OCI-LY7 (cell line): Measurements from ENCODE around the gene CARMIL1. TPM values are rescaled to one million over a fixed set of nuclear protein-coding genes. Genes with fewer than 3 reads are reported as not detected.

Source experiments
- Bru-seq: library from RNA; stranded (reverse); fragments of 400-500 nt; gene quantifications from one replicate; lab custom pipeline; 2021; lab: Mats Ljungman, UMichigan
- BruChase-seq, 2 experiments: library from RNA; stranded (reverse); fragments of 400-500 nt; gene quantifications; one replicate each; lab custom pipeline; 2021; lab: Mats Ljungman, UMichigan
- BruUV-seq: library from RNA; stranded (reverse); fragments of 400-500 nt; replicated peaks from 2 replicates; lab custom pipeline; 2021; lab: Mats Ljungman, UMichigan
- CTCF ChIA-PET: fragments of 300-600 bp; sonication (Branson Sonifier 250); formaldehyde crosslinking; loops from one replicate; lab custom pipeline; 2022; ENCODE audit warnings: antibody characterized with exemption; ENCODE audit not compliant: unreplicated experiment; lab: Charles Lee
- POLR2A ChIA-PET: fragments of 300-600 bp; sonication (Branson Sonifier 250); formaldehyde crosslinking; loops from one replicate; lab custom pipeline; 2022; ENCODE audit warnings: antibody characterized with exemption; lab: Charles Lee
- DNase-seq: peaks from one replicate; pipeline ENCODE4 v3.0.0-alpha.2; 2015; ENCODE audit warnings: low spot score
- H2AFZ ChIP-seq: fragments of 200-600 bp; sonication (generic), shearing (Covaris generic); 2 replicates; pipeline ENCODE4 v1.6.1; 2014; ENCODE audit warnings: mild to moderate bottlenecking, antibody characterized with exemption, low read length, moderate library complexity
- H3K27ac ChIP-seq: fragments of 200-600 bp; sonication (generic); 2 replicates; pipeline ENCODE4 v1.5.1; 2014; ENCODE audit warnings: mixed run types, low read depth, mild to moderate bottlenecking, moderate library complexity, low read length, inconsistent platforms; ENCODE audit not compliant: poor library complexity, severe bottlenecking
- H3K36me3 ChIP-seq: fragments of 200-600 bp; sonication (generic); 2 replicates; pipeline ENCODE4 v1.6.1; 2014; ENCODE audit warnings: mild to moderate bottlenecking, antibody characterized with exemption, low read length, moderate library complexity, mixed read lengths; ENCODE audit not compliant: insufficient read depth
- H3K4me1 ChIP-seq: fragments of 200-600 bp; sonication (generic); 2 replicates; pipeline ENCODE4 v1.5.1; 2014; ENCODE audit warnings: mild to moderate bottlenecking, low read length; ENCODE audit not compliant: insufficient read depth, poor library complexity, severe bottlenecking
- H3K4me2 ChIP-seq: fragments of 200-600 bp; sonication (generic); 2 replicates; pipeline ENCODE4 v1.6.1; 2014; ENCODE audit warnings: mild to moderate bottlenecking, low read length
- H3K4me3 ChIP-seq: fragments of 200-600 bp; sonication (generic); 2 replicates; pipeline ENCODE4 v1.5.1; 2014; ENCODE audit warnings: mild to moderate bottlenecking, low read depth, low read length; ENCODE audit not compliant: poor library complexity, severe bottlenecking
- H3K79me2 ChIP-seq: fragments of 200-600 bp; sonication (generic); 2 replicates; pipeline ENCODE4 v1.6.1; 2016; ENCODE audit warnings: low read depth, mild to moderate bottlenecking, low read length, moderate library complexity, mixed read lengths; ENCODE audit not compliant: insufficient read depth
- H3K9me2 ChIP-seq: fragments of 200-600 bp; sonication (generic); 2 replicates; pipeline ENCODE4 v1.6.1; 2016; ENCODE audit warnings: mild to moderate bottlenecking, low read length, mixed read lengths; ENCODE audit not compliant: insufficient read depth
- H3K9me3 ChIP-seq: fragments of 200-600 bp; sonication (generic); 2 replicates; pipeline ENCODE4 v1.6.1; 2014; ENCODE audit warnings: mild to moderate bottlenecking, mixed run types, low read length, mixed read lengths
- H4K20me1 ChIP-seq: fragments of 200-600 bp; sonication (generic); 2 replicates; pipeline ENCODE4 v1.6.1; 2014; ENCODE audit warnings: mild to moderate bottlenecking, antibody characterized with exemption, low read length, moderate library complexity, mixed read lengths; ENCODE audit not compliant: insufficient read depth
- CTCF ChIP-seq: fragments of 200-600 bp; sonication (generic); conservative IDR thresholded peaks from 2 replicates; pipeline ENCODE4 v1.5.1; 2014; ENCODE audit warnings: mild to moderate bottlenecking, antibody characterized with exemption, low read length, moderate library complexity, mixed read lengths
- EZH2phosphoT487 ChIP-seq: fragments of 200-600 bp; sonication (generic); IDR thresholded peaks from 2 replicates; pipeline ENCODE4 v1.6.1; 2018; ENCODE audit warnings: low read depth, borderline replicate concordance, mild to moderate bottlenecking, mixed run types, antibody characterized with exemption, low read length, moderate library complexity, mixed read lengths
- intact Hi-C: fragments of 100-400 bp; cut with micrococcal nuclease; formaldehyde crosslinking; loops from one replicate; pipeline ENCODE4 v1.10.0; 2022; ENCODE audit not compliant: unreplicated experiment
- long read RNA-seq: library from polyadenylated mRNA; stranded (forward); transcript quantifications from one replicate; pipeline ENCODE4 v2.0.0, GENCODE V29; 2022
- total RNA-seq, 2 experiments: library from RNA; depleted of rRNA in 1 of 2; stranded (reverse); fragments of >200 nt in 1 of 2; shearing (Covaris generic) in 1 of 2; gene quantifications; 2 replicates each; pipeline ENCODE4 v1.2.3, GENCODE V29; 2014 to 2022

CARMIL1 gene
- total RNA-seq (2014; rRNA removed; shearing (Covaris generic)) (21.8 and 25.5 TPM in 2 replicates), total RNA-seq (2022) (39.1 and 40.1 TPM in 2 replicates), Bru-seq, nascent RNA (percentile 89 among the genes with signal in this experiment), BruChase-seq, experiment 1, labeled RNA remaining after a 6-hour chase (percentile 81 among the genes with signal in this experiment), BruChase-seq, experiment 2, labeled RNA remaining after a 2-hour chase (percentile 76 among the genes with signal in this experiment)
- long read RNA-seq, partial matches to known transcripts, result 7 of 15 reads
- long read RNA-seq, other reads (novel, unspliced or antisense), result 8 of 15 reads

- H3K4me1 ChIP-seq, result peaks cover 52% of the 10 kb centered on the region
- TF ChIP-seq CTCF, result peak; percentile 81
- no peak for TF ChIP-seq EZH2phosphoT487
- no TSS peak for BruUV-seq
- intact Hi-C loops, result loop anchor here (1.0 to 2.0 kb wide), 6 partner anchors 88 to 277 kb away; no protein-coding TSS in a partner anchor
- peak within 1 kb of the TSS; percentile 98 for H2AFZ ChIP-seq
- ChIA-PET CTCF (interaction anchor here (1.0 to 3.8 kb wide), 6 partner anchors 9 to 212 kb away, joined by 3 to 28 read pairs (median 5); no protein-coding TSS in a partner anchor), POLR2A (interaction anchor here (0.6 to 4.1 kb wide), 22 partner anchors 11 to 211 kb away, joined by 3 to 25 read pairs (median 4); no protein-coding TSS in a partner anchor)
- peaks cover 20% of the 10 kb centered on the region for H3K36me3 ChIP-seq
- H3K4me2 ChIP-seq, result peak within 1 kb of the TSS; percentile 86
- H3K9me2 ChIP-seq, result no peaks in the 10 kb centered on the region
- H3K27ac ChIP-seq, result peak within 1 kb of the TSS; percentile 47
- peak within 1 kb of the TSS; percentile 99 for H3K4me3 ChIP-seq
- no peaks in the 10 kb centered on the region for H3K9me3 ChIP-seq
- peak; percentile 89 for DNase-seq
- H3K79me2 ChIP-seq, result peaks cover 48% of the 10 kb centered on the region
- peaks cover 4% of the 10 kb centered on the region; the same call in 1 of the 2 replicates for H4K20me1 ChIP-seq
Observed at GRCh38 chr6:25278914-25279747, at the start of gene CARMIL1. CARMIL1 (plus strand) TSS chr6:25279374; CDS start chr6:25279796, 422 bp downstream.

- H3K4me3 ChIP-seq, result no peak overlapping the region
- BruUV-seq, result no TSS peak
- no peak overlapping the region for H3K4me2 ChIP-seq
- H4K20me1 ChIP-seq, result no peaks in the 10 kb centered on the region
- ChIA-PET CTCF (no interaction called here), POLR2A (no interaction called here)
- intact Hi-C loops, result loop anchor here (5.0 to 10.0 kb wide), 2 partner anchors 715 to 773 kb away; no protein-coding TSS in a partner anchor
- peaks cover 14% of the 10 kb centered on the region for H3K4me1 ChIP-seq
- no peak for DNase-seq
- H3K36me3 ChIP-seq, result no peaks in the 10 kb centered on the region
- no peak for TF ChIP-seq CTCF
- no peak for TF ChIP-seq EZH2phosphoT487
- no peak overlapping the region for H3K27ac ChIP-seq
- H3K79me2 ChIP-seq, result no peaks in the 10 kb centered on the region
- H3K9me3 ChIP-seq, result no peaks in the 10 kb centered on the region
- H2AFZ ChIP-seq, result no peak overlapping the region
- no peaks in the 10 kb centered on the region for H3K9me2 ChIP-seq
Observed at GRCh38 chr6:25229671-25230321, 49.4 kb upstream of the CARMIL1 start.
